ENCODE measurements around the gene RYK.
A peak's percentile ranks its signal among the peaks of the same experiment; 100 is the strongest.
"Not testable (repeated sequence)": the region's sequence is repeated elsewhere in the genome, so short reads cannot be mapped to it uniquely, and the experiment has no call there.

Gene RYK

DNA sequence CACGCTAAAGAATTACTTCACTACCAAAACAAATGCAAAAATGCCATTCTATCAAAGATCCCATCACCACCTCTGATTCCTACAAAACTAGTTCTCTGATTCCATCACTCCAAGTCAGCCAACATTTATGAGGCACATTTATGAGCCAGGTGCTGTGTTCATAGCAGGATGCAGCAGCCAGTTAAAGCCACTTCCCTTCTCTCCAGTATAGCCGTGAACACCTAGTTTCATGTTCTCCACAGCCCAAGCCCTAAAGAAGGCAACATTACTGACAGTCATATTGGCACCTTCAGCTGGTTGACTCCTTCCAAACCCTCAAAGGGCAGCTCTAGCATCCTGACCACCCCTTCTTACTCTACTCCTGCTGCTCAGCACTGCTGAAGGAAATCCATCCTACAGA lies 36.4 kb downstream of the RYK start:
- DNase-seq, result no peak

DNA sequence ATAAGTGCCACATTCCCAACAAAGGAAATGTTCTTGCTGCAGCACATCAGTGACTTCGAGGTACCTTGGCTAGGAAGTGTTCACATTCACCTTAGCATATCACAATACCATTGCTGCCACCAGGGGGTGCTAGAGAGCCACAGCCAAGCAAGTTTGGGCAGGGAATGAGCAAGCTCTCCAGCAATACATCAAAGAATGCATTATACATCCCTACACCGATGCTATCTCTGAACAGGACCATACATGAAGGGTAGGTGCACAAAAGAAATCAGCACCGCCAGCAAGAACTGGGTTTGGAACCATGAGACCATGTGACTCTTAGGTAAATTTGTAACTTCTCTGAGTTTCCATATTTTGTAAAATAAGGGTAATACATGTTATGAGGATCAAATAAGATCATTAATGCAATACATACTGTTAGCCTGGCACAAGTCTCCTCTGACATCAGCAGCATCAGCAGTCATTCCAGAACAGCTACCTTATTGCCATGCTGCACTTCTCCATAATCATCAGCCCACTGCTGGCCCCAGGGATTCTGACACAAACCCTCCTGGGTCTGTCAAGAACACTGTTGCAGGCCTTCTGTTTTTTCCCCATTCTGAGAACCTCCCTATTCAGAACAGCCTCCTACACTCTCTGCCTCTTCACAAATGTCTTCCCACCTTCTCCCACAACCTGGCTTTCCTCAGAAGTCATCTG lies 37.5 kb downstream of the RYK start:
- peak; percentile 34 for DNase-seq

DNA sequence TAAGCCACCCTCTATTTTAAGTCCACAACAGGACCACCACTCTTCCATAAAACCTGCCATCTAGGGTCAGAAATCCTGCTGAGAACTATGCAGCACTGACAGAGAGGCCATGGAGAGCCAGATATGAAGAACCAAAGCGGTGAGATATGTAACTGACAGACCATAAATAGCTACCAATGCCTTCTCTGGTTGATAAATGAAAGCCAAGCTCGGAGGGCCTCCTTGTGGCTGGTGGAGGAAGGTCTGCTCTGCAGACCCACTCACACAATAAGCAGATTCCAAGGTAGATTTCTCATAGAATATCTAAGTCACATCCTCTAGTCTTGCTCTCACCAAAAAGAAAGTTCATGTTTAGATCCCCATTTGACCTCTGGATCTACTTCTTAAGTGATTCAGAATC lies 38.9 kb downstream of the RYK start:
- no peak for DNase-seq

DNA sequence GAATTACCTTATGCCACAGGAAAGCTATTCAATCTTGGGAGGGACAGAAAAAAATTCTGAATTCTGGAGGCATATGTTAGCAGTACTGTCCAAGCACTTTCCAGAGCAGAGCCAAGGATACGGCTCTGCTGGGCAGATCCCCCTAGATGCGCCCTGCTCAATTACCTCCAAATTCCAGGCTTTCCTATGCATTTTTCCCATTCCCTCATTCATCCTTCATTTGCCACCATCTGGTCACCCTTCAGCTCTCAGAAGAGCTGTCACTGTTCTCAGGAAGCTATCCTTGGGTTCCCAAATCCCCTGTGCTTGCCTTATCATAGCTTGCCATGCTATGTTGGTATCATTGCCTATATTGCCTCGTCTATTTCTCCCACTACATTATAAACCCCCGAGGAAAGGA lies 45.2 kb downstream of the RYK start:
- DNase-seq, result no peak

DNA sequence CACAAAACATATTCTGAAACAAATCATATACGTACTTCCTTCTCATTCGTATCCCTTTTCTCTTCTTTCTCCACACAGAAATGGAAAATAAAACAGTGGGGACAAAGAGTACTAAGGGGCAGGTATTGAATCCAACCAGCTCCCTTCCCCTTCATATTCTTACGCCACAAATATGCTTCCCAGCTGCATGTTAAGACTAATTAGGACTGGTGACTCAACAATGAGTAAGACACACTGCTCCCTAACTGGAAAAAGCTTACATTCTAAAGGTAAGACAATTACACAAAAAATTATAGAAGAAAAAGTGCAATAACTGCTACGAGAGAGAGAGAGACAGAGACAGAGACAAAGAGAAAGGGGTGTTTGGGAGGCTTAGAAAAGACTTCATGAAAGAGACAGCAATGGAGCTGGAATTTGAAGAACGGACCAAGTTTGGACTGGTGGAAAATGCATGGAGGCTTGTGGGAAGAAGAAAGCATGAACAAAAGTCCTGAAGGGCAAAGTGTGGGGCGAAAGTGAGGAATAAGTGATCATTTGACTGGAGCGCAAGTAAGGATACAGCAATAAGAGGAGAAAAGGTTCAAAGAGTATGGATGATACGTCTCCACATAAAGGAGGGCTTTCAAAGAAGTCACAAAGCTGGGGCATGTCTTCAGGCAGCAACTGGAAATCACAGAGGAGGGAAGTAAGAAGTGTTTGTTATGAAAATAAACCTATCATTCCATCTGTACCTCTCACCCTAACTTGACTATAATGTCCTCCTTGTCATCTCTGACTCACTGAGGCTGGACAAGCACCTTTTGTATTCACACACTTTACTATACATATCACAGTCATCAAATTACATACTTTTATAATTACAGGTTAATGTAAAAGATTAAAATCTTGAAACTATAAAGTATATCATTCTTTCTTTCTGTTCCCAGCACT lies 49.2 kb downstream of the RYK start:
- no peak for DNase-seq

DNA sequence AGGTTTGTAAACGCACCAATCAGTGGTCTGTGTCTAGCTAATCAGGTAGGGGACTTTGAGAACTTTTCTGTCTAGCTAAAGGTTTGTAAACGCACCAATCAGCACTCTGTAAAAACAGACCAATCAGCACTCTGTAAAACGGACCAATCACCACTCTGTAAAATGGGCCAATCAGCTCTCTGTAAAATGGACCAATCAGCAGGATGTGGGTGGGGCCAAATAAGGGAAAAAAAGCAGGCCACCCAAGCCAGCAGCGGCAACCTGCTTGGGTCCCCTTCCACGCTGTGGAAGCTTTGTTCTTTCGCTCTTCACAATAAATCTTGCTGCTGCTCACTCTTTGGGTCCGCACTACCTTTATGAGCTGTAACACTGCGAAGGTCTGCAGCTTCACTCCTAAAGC lies 50.8 kb downstream of the RYK start:
- not testable (repeated sequence) for DNase-seq

DNA sequence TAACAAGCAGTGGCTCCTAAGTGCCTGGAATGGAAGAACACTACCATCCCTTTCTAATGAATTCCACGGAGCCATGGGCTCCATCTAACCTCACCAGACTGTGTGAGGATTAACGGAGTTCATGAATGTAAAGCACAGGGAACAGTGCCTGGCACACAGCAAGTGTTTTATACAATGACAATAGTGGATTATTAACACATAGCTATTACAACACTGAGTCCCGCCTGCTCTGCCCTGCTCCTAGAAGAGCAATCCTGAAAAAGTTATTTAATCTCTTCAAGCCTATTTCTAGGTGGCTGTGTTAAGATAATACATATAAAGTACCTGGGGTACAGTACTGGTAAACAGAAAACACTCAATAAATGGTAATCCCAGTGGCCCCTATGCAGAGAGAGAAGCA lies 51.4 kb downstream of the RYK start:
- DNase-seq, result no peak

DNA sequence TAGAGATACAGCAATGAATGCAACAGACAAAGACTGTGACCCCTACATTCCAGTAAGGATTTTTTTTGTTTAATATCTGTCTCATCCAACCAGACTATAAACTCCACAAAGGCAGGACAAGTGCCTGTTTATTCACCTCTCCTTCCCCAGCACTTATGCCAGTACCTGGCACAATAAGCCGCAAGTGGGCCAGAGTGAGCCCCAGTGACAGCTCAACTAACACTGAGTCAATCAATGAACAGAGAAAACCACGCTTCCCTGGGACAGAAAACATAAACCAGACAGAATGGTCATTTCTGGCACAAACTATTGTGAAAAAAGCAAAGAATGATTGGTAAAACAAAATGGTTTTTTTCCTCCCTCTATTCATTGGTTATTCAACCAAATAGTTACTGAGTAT lies 52.2 kb downstream of the RYK start:
- DNase-seq, result no peak

DNA sequence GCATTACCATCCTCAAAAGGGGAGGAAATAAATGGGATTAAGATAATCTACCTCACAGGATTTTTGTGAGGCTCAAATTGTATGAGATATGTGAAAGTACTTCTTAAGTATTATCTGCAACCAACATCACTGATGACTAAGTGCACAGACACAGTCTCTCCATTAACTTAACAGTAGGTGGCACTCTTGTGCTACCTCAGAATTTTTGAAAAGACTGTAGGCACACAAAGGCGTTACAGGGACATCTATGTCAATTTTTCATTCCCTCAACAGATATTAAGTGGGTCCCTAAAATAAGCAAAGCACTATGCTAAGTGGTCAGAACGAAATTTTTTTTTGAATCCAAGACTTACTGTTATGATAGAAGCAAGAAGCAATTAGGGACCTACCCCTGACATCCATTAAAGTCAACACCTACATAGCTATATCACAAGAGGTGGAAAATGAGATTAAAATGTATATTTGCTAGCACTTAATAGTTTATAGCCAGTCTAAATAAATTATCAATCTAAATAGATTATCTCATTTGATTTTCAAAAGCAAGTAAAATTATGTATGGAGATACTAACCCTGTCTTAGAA lies 52.9 kb downstream of the RYK start:
- peak; percentile 13 for DNase-seq

DNA sequence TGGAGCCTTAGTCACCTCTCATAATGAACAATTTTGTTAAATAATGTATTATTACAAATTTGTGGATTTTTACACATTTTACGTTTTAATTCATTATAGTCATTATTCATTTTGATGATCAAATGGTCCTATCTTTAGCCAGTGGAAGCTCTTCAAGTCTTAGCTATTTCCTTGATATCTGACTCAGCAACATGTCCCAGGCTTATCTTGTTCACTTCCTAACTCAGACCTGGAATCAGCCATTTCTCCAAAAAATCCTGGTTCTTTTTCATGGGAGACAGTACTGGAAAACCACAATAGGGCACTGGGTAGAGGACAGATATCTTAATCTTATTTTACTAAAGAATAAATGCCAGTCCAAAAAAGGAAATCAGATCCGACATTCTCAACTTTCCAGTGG lies 56.4 kb downstream of the RYK start:
- DNase-seq, result no peak

DNA sequence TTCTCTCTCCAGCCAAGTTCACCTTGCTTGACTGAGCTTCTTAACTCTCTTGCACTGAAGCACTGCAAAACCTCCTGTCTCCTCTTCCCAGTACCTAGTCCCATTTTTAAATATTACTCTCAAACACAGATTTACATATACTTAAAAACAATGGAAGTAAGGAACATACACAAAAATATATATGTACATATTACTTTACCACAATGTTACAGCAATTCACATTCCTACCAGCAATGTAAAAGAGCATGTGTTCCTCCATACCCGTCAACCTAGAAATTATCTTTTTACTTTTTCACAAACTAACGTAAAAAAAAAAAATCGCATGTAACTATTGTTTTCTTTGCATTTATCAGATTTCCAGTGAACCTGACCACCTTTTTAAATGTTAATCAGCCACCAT lies 60.4 kb downstream of the RYK start:
- DNase-seq, result no peak

DNA sequence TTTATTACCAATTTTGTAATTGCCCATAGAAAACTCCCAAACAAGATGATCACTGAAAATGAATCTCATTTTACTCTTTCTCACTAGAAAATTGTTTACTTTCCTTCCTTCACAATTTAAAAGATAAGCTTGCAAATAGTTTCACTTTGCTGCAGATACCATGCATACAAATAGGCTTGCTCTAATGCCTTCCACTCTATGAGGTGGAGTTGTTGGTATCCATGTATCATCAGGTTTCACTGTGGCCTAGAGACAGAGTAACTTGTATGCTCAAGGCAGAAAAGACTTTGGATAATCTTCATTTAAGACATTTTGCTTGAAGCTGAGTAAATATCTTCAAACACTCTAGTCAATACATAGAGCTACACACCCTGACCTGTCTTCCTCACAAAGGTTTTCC lies 60.8 kb downstream of the RYK start:
- no peak for DNase-seq

DNA sequence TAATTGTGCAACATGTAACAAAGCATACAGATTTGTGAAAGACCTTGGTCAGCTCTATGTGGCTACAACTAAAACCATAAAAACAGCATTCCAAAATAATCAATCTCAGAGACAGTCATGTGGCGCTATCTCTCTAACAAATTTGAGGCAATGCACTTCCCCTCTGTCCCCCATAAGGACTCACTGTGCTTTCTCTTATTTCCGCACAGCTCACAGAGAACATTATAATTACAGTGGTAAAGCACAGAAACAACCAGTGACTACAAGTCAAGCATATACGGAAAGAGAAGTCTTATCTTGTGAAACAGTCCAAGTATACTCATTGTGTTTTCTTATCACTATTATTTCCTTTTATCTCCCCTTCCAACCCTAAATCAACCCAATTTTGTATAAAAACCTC lies 64.3 kb downstream of the RYK start:
- no peak for DNase-seq

DNA sequence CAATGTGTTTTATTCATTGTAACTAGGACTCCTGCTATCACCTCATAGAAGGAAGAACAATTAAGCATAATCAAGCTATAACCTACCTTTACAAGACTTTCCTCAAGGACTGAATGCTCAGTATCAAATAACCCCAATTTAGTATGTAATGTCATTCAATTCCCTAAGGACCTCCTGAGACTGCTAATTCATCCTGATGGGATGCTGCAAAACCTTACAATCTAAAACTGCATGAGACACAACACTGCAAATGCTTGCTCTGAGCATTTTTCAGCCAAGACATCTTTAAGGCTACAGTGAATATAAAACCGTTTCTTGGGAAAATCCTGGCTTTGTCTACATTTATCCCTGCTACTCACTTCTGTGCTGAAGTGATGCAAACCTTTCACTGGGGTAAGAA lies 69.9 kb downstream of the RYK start:
- no peak for DNase-seq

DNA sequence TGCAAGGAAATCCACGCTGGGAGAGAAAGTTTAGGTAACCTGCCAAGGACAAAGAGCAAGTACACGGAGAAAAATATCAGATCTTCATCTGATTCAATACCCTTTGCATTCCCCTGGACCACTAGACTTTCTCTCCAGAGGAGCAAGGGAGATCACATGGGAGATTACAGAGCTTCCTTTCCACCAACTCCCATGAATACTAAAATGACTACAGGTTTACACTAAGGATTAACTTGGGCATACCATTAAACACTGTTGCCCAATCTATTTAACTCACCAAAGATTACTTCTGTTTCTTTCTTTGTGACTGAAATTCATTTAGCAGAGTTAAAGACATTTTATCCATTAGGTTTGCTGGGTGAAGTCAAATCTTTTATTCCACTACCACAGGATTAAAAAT lies 71.2 kb downstream of the RYK start:
- DNase-seq, result no peak

DNA sequence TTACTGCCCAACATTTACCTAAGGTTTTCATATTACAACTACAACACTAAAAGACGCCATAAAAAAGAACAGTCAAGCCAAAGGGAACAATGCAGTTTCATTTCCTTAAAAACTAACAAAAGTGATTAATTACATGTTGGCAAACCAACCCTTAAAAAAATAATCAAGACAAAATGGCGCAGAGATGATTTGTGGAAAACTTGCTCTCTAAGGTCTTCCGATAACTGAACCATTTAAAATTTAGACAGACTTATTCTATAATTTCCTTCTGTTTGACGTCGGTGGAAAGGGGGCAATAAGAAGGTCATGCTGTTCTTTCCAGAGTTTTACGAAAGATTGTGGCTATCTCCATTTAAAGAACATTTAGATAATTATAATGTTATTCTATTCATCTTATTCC lies 87.6 kb downstream of the RYK start:
- DNase-seq, result no peak

DNA sequence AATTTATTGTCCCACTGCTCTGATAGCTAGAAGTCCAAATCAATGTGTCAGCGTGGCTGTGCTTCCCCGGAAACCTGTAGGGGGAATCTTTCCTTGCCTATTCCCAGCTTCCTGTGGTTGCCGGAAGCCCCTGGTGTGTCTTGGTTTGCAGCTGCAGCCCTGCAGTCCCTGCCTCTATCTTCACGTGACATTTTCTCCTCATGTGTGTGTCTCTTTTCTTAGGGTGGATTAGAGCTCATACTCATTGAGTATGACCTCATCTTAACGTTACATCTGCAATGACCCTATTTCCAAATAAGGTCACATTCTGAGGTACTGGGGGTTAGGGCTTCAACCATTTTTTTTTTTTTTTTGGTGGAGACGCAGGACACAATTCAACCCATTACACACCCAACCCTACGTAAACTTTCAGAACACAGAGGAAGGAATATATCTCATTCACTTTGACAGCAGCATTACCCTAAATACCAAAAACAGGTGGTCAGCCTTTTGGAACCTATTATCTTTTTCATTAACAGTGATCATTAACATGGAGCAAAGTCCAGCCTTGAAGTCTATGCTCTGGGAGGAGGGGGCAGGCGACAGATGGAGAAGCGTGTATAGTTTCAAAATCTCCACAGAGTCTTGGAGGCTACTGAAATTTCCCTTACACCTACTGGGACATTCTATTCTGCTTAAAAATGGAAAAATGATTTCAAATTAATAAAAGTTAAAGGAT lies 88.6 kb downstream of the RYK start:
- no peak for DNase-seq

DNA sequence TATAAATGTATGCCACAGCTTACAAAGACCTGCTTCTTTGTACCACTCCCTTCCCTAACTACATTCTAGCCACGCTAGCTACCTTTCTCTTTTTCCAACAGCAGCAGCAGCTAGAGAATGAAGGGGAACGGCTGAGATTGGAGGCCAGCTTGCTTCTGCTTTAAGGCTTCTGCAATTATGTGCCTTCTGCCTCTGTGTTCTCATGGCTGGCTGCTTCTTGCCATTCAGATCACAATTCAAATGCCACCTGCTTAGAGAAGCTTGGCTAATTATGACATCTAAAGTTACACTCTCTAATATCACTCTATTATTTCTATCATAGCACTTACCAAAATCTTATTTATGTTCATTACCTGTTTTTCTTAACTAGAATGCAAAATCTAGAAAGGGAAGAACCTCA lies 95.2 kb downstream of the RYK start:
- DNase-seq, result no peak

DNA sequence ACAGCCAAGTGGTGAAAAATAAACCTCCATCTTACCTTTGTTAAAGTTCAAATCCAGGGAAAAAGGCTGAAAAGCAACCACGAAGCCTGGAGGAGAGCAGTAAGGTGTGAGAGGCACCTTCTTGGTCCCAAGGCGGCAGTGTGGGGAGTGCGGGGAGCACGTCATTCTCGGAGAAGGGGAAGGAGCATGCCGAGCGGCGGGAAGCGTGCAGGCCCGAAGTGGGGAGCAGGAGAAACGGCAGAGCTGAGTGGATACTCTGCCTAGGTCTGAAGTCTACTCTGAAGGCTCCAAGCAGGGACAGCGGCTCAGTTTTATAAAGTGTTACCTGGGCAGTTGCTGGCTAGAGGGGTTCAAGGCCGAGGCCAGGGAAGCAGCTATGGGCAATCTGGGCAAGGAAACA lies 96.9 kb downstream of the RYK start:
- no peak for DNase-seq

DNA sequence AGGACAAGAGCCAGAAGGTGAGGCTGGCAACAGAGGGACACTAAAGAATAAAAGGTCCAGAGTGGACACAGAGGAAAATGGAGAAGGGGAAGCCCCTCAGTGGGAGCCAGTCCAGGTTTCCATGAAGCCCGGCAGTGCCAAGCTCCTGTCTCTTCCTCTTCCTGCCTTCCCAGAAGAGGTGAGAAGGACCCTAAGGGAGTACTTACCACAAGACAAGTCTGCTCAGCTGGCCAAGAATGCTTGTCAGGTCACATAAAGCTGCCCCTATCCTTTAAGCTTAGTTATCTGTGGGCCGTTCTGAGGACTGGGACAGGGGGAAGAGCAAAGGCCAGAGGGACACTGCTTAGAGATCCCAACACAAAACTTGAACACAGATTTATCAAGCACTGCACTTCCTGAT lies 100.2 kb downstream of the RYK start:
- DNase-seq, result no peak

DNA sequence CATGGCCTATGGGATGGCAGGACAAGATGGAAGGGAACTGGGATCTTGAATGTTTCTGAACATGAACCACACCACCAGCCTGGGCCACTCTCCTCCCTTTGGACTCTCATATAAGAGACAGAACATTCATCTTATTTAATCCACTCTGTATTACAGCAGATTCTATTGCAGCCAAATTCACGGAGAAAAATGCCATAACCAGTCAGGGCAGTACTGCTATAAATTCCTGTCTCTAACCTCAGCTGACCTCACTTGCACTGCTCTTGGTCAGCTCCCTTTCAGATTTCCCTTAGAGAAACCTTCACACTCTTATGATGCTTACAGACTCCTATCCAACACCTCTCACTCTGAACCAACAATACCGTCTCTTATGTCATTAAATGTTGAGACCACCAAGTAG lies 101.4 kb downstream of the RYK start:
- no peak for DNase-seq

DNA sequence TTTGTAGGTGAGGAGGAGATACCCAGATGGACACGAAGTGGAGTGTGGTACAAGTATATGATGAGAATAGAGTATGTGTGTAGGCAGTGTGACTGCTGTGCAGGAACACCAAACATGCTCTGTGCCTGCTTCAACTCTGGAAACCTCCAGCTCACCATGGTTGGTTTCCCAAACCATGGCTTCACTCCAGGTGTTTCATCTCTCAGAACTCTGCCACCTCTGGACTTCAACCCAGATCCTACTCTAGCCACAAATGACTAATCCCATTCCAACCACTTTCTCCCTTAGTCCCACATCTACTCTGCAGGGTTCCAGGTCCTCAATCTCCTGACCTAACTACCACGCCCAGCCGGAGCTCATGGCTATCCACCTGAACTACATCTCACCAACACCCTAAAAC lies 102.1 kb downstream of the RYK start:
- DNase-seq, result no peak

DNA sequence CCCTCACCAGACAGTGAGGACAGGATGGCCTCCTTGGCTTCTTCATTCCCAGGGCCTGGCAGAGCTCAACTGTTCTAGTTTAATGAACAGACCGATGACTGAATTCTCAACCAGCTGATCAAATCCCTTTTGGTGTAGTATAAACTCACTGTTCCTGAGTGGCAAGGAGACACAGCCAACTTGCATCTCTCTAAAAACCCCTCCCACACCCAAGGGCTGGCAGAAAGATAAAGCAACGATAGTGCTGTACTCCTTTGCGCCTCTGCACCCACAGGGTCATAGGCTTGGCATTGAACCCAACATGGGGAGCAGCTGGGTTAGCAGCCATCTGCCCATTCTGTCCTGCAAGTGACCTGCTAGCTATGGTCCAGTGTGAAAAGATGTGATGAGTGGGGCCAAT lies 103.2 kb downstream of the RYK start:
- DNase-seq, result no peak

DNA sequence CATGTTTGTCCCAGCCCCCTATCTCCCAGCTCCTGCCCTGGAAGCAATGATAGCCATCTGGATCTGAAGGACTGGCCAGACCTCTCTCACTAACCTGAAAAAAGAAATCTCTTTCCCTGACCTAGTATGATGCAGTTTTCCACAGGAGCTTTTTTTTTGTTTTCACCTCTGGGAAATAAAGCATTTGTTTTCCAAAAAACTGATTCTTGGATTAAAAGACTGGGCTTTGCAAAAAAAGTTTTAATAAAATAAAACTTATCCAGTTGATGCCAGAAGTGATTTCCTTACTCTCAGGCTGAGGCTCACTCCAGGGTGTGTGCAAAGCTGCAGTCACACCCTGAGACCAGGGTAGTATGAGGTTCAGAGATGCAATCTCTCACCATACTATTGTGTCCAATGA lies 104.0 kb downstream of the RYK start:
- no peak for DNase-seq
